Smooth muscle cell of bladder (primary cell): ENCODE data around the gene NOTO. TPM values are rescaled to one million over a fixed set of nuclear protein-coding genes. Genes with fewer than 3 reads are reported as not detected.

ENCODE experiments used
- total RNA-seq: library from RNA; depleted of rRNA; stranded (reverse); fragments of >200 nt; gene quantifications from 2 replicates; pipeline ENCODE4 v1.2.3, GENCODE V29; 2014

NOTO gene, protein sequence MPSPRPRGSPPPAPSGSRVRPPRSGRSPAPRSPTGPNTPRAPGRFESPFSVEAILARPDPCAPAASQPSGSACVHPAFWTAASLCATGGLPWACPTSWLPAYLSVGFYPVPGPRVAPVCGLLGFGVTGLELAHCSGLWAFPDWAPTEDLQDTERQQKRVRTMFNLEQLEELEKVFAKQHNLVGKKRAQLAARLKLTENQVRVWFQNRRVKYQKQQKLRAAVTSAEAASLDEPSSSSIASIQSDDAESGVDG
- not detected in 2 replicates for total RNA-seq

GRCh38 chr2:73202156-73203054 lies at the start of gene NOTO:
Gene NOTO, plus strand, starts transcription at chr2:73202574. Its CDS starts 93 bp downstream, at chr2:73202667.

GRCh38 chr2:73214120-73215035 lies 12.0 kb downstream of the NOTO start, which contains the start of gene SMYD5:
Gene SMYD5, plus strand, starts transcription at chr2:73214245. Its CDS starts 22 bp downstream, at chr2:73214267.

GRCh38 chr2:73233154-73233931 lies 31.0 kb downstream of the NOTO start, which contains the start of gene PRADC1:
Gene PRADC1, minus strand, starts transcription at chr2:73233239. Its CDS starts 79 bp downstream, at chr2:73233160.

DNA sequence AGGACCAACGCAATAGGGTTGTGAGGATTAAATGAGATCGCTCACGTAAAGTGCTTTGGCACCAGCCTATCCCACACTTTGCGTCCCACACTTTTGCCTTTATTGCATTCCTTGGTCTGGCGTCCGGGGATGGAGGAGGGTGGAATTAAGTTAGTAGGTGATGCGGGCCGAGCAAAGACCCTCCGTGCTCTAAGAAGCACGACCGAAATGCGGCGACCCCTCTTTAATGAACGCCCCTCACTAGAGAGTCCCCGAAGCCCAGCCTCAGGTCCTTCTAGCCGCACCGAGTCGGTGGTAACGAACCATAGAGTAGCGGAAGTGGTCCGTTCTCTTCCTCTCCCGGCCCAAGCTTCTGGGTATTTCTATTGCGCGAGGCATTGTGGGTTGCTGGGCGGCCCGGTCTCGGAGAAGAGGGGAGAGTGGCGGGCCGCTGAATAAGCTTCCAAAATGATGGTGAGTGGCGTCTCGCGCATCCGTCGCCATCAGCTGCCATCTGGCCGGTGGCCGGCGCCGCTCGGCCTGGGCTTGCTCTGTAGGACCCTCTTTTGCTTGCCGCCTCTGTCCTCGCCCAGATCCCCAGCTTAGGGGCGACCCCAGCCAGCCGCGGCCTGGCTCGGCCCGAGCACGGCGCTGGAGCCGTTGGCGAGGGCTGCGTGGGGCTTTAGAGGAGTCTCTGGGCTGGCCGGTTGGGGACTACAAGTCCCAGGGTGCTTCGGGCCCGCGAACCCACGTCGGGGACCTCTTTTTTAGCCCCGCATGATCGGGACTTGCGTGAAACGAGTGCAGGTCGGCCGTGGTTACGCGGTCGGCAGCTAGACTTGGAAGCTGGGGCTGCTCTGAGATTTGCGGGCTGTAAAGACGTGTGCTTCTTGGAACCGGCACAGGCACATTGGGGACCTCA lies 31.8 kb downstream of the NOTO start, which contains the start of gene CCT7:
Gene CCT7, plus strand, starts transcription at position 377 of the 901 bp plus-strand sequence. Its CDS starts 71 bp downstream, at position 448.

Other genes starting within 250 kb of the NOTO start
- 8.4 and 10.2 TPM in 2 replicates for gene SFXN5, start 130.9 kb upstream of the NOTO start, total RNA-seq
- 17.6 and 27.8 TPM in 2 replicates for gene RAB11FIP5, start 89.6 kb upstream of the NOTO start, total RNA-seq
- gene SMYD5, start 11.7 kb downstream of the NOTO start, total RNA-seq = 12.7 and 17.1 TPM in 2 replicates
- 10.9 and 11.5 TPM in 2 replicates for gene PRADC1, start 30.7 kb downstream of the NOTO start, total RNA-seq
- 312 and 317 TPM in 2 replicates for gene CCT7, start 31.7 kb downstream of the NOTO start, total RNA-seq
- gene FBXO41, start 81.9 kb downstream of the NOTO start, total RNA-seq = 1.1 and 1.6 TPM in 2 replicates
- not detected in 2 replicates for gene EGR4, start 91.0 kb downstream of the NOTO start, total RNA-seq
- 10.7 and 14.1 TPM in 2 replicates for gene ALMS1, start 183.3 kb downstream of the NOTO start, total RNA-seq